ENCODE measurements around the gene JAKMIP1. TPM values are rescaled to one million over a fixed set of nuclear protein-coding genes. Genes with fewer than 3 reads are reported as not detected.
"Not testable (repeated sequence)": the region's sequence is repeated elsewhere in the genome, so short reads cannot be mapped to it uniquely, and the experiment has no call there.

JAKMIP1 gene
- total RNA-seq, 4 donors from 2014 or later, result 0.39 to 4.5 (median 1.9) TPM; not detected in 1

- Histone ChIP-seq H3K4me3 (no peak overlapping the region), H3K27me3 (peaks cover 12% of the 10 kb centered on the region), H3K9me3 (peaks cover 0 to 14% (median 0%) of the 10 kb centered on the region in 3 donors), H3K27ac (no peak overlapping the region), H3K4me1 (no peaks in the 10 kb centered on the region), H3K36me3 (no peaks in the 10 kb centered on the region)
- 78 to 80% methylated on average over 1 to 7 of the region's 7 CpGs for WGBS, 2 donors (ENCODE audit: low coverage in 1 of 2)
- TF ChIP-seq EP300 (IDR thresholded peaks at IDR 0.05) (no peak), POLR2AphosphoS5 (IDR thresholded peaks at IDR 0.05) (no peak), POLR2A (IDR thresholded peaks at IDR 0.05) (no peak)
- TF ChIP-seq, protein P1, sequence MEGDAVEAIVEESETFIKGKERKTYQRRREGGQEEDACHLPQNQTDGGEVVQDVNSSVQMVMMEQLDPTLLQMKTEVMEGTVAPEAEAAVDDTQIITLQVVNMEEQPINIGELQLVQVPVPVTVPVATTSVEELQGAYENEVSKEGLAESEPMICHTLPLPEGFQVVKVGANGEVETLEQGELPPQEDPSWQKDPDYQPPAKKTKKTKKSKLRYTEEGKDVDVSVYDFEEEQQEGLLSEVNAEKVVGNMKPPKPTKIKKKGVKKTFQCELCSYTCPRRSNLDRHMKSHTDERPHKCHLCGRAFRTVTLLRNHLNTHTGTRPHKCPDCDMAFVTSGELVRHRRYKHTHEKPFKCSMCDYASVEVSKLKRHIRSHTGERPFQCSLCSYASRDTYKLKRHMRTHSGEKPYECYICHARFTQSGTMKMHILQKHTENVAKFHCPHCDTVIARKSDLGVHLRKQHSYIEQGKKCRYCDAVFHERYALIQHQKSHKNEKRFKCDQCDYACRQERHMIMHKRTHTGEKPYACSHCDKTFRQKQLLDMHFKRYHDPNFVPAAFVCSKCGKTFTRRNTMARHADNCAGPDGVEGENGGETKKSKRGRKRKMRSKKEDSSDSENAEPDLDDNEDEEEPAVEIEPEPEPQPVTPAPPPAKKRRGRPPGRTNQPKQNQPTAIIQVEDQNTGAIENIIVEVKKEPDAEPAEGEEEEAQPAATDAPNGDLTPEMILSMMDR (IDR thresholded peaks at IDR 0.05), result no peak
- no peak for ATAC-seq
Measured at GRCh38 chr4:6142511-6142910, 57.8 kb downstream of the JAKMIP1 start.

GRCh38 chr4:6141554-6141953 lies 58.8 kb downstream of the JAKMIP1 start:
- H3K4me1 ChIP-seq, result no peaks in the 10 kb centered on the region
- no peak overlapping the region for H3K4me3 ChIP-seq
- H3K27me3 ChIP-seq, result peaks cover 19% of the 10 kb centered on the region
- TF ChIP-seq POLR2A (IDR thresholded peaks at IDR 0.05), result no peak
- TF ChIP-seq, protein P1 (IDR thresholded peaks at IDR 0.05), result no peak
- no peak for TF ChIP-seq POLR2AphosphoS5 (IDR thresholded peaks at IDR 0.05)
- no peak for TF ChIP-seq EP300 (IDR thresholded peaks at IDR 0.05)
- 40 to 74% methylated on average over 3 to 8 of the region's 9 CpGs for WGBS, 2 donors (ENCODE audit: low coverage in 1 of 2)
- no peaks in the 10 kb centered on the region for H3K36me3 ChIP-seq
- no peak for ATAC-seq
- H3K9me3 ChIP-seq, result peaks cover 0 to 12% (median 0%) of the 10 kb centered on the region in 3 donors
- H3K27ac ChIP-seq, result no peak overlapping the region

GRCh38 chr4:6141021-6141420 lies 59.3 kb downstream of the JAKMIP1 start:
- not testable (repeated sequence) for H3K4me1 ChIP-seq, H3K4me3 ChIP-seq, H3K36me3 ChIP-seq, ATAC-seq, H3K27ac ChIP-seq
- 78 to 90% methylated on average over 2 to 10 of the region's 14 CpGs for WGBS, 2 donors (ENCODE audit: low coverage in 1 of 2)
- Histone ChIP-seq H3K9me3 (peaks cover 0 to 12% (median 0%) of the 10 kb centered on the region in 3 donors), H3K27me3 (peaks cover 20% of the 10 kb centered on the region)

- no CpG with 5 or more reads among the region's 3 CpGs for WGBS, 2 donors (ENCODE audit: low coverage in 1 of 2)
Measured at GRCh38 chr4:6137747-6138135, 62.6 kb downstream of the JAKMIP1 start.

GRCh38 chr4:6137027-6137746 lies 63.2 kb downstream of the JAKMIP1 start:
- H3K36me3 ChIP-seq, result no peaks in the 10 kb centered on the region
- no peak for ATAC-seq
- H3K4me3 ChIP-seq, result no peak overlapping the region
- WGBS, 2 donors (ENCODE audit: low coverage in 1 of 2), result 56 to 64% methylated on average over 7 to 16 of the region's 22 CpGs
- no peaks in the 10 kb centered on the region for H3K4me1 ChIP-seq
- no peak overlapping the region for H3K27ac ChIP-seq
- TF ChIP-seq EP300 (IDR thresholded peaks at IDR 0.05) (no peak), POLR2A (IDR thresholded peaks at IDR 0.05) (no peak), POLR2AphosphoS5 (IDR thresholded peaks at IDR 0.05) (no peak)
- TF ChIP-seq, protein P1 (IDR thresholded peaks at IDR 0.05), result no peak
- peaks cover 0 to 7% (median 0%) of the 10 kb centered on the region in 3 donors for H3K9me3 ChIP-seq
- H3K27me3 ChIP-seq, result peaks cover 33% of the 10 kb centered on the region

More at GRCh38 chr4:6137747-6138135, 62.6 kb downstream of the JAKMIP1 start:
- no peak for ATAC-seq
- Histone ChIP-seq H3K9me3 (peaks cover 0 to 7% (median 0%) of the 10 kb centered on the region in 3 donors), H3K27ac (no peak overlapping the region), H3K36me3 (no peaks in the 10 kb centered on the region), H3K4me1 (no peaks in the 10 kb centered on the region), H3K4me3 (no peak overlapping the region), H3K27me3 (peaks cover 33% of the 10 kb centered on the region)
- TF ChIP-seq POLR2A (IDR thresholded peaks at IDR 0.05) (no peak), EP300 (IDR thresholded peaks at IDR 0.05) (no peak), POLR2AphosphoS5 (IDR thresholded peaks at IDR 0.05) (no peak)
- TF ChIP-seq, protein P1 (IDR thresholded peaks at IDR 0.05), result no peak
